ENCODE results near the gene PRDM16. TPM values are rescaled to one million over a fixed set of nuclear protein-coding genes. Genes with fewer than 3 reads are reported as not detected.
"Not testable (repeated sequence)": the region's sequence is repeated elsewhere in the genome, so short reads cannot be mapped to it uniquely, and the experiment has no call there.

Gene PRDM16
- total RNA-seq, 1 donor from 2014 or later, result 0.13 TPM

DNA sequence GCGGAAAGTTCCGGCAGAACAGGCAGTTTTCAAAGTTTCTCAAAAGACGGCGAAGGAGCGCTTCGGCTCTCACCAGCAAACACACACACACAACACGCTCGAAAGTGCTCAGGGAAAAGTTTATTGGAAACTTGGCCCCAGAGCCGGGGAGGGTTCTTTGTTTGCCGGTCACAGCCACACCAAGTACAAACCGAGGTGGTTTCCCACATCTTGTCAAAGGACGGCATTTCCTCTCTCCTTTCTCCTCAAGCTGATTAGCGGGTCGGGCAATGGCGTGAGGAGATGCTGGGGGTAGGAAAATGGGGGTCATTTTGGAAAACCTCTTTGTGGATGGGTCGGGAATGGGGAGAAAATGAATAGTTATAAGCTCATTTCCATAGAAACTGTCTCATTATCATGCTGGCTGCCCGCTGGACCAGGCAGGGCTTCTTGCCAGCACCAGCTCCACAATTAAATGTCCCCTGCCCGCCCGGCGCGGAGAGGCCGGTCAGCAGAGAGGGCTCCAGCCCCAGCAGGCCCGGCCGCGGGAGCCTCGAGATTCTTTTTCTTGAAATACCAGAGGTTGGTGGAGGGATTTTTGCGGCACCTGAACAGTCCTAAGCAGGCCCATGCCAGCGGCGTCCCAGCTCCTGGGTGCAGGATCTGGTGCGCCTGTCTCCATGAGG, 92.3 kb downstream of the PRDM16 start:
- DNase-seq (ENCODE audit: low read depth, low spot score), result no peak

- no peak for DNase-seq (ENCODE audit: low read depth, low spot score)
Measured at GRCh38 chr1:3162322-3162882, 93.4 kb downstream of the PRDM16 start.

GRCh38 chr1:3163356-3163755, 94.4 kb downstream of the PRDM16 start:
- no peak for DNase-seq (ENCODE audit: low read depth, low spot score)

GRCh38 chr1:3164671-3165070, 95.7 kb downstream of the PRDM16 start:
- DNase-seq (ENCODE audit: low read depth, low spot score), result no peak

DNA sequence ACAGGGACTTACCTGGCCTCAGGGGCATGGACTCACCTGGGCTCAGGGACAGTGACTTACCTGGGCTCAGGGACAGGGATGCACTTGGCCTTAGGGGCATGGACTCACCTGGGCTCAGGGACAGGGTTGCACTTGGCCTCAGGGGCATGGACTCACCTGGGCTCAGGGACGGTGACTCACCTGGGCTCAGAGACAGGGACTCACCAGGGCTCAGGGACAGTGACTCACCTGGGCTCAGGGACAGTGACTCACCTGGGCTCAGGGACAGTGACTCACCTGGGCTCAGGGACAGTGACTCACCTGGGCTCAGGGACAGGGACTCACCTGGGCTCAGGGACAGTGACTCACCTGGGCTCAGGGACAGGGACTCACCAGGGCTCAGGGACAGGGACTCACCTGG, 96.2 kb downstream of the PRDM16 start:
- not testable (repeated sequence) for DNase-seq (ENCODE audit: low read depth, low spot score)

- DNase-seq (ENCODE audit: low read depth, low spot score), result no peak
Measured at GRCh38 chr1:3166206-3166918, 97.4 kb downstream of the PRDM16 start.

DNA sequence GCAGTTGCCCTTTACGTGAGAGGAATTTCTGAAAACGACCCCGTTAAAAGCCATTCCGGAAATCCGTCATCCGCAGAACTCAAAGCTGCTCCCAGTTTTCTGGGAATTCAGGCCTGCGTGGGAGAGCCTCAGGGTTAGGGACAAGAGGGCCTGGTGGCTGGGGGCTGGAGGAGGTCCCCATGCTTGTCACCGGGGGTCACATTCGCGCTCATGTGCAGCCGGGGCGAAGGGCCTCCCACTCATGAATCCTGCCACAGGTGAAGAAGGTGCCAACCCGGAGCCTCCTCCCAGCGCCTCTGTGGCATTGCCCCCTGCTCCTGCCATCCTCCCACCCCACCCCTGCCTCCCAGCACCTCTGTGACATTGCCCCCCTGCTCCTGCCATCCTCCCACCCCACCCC, 98.3 kb downstream of the PRDM16 start:
- DNase-seq (ENCODE audit: low read depth, low spot score), result no peak

- DNase-seq (ENCODE audit: low read depth, low spot score), result no peak
Measured at GRCh38 chr1:3168678-3169077, 99.7 kb downstream of the PRDM16 start.

DNA sequence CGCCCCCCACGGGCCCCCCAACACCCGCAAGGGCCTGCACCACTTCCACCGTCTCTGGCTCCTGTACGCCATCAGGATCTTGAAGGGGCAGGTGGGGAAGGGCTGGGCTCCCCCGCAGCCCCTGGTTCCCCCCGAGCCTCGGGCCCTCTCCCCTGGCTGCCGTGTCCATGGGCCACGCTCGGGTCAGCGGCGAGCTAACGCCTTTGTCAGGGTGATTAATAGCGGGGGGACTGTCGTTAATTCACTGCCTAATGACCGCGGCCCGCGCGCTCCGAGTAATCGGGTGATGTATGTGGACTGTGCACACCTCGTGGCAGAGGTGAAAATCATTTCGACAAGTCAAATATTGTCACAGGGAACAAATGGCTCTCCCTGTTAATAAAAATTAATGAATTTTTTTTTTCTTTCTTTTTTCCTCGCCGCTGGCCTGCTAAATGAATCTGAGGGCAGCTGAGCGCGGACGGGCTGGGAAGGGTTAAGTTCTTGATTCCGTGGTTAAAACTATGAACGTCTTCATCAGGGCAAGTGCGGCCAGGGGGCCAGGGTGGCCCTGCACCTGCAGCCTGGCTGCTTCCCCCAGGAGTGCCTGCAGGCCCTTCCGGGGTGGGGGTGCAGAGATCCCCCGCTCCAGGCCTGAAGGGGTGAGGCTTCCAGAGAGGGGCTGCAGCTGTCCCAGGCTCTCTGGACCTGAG, 100.8 kb downstream of the PRDM16 start:
- DNase-seq (ENCODE audit: low read depth, low spot score), result no peak

GRCh38 chr1:3170561-3171453, 101.8 kb downstream of the PRDM16 start:
- no peak for DNase-seq (ENCODE audit: low read depth, low spot score)

GRCh38 chr1:3171761-3172160, 102.8 kb downstream of the PRDM16 start:
- DNase-seq (ENCODE audit: low read depth, low spot score), result no peak

GRCh38 chr1:3172431-3173380, 103.7 kb downstream of the PRDM16 start:
- no peak for DNase-seq (ENCODE audit: low read depth, low spot score)

DNA sequence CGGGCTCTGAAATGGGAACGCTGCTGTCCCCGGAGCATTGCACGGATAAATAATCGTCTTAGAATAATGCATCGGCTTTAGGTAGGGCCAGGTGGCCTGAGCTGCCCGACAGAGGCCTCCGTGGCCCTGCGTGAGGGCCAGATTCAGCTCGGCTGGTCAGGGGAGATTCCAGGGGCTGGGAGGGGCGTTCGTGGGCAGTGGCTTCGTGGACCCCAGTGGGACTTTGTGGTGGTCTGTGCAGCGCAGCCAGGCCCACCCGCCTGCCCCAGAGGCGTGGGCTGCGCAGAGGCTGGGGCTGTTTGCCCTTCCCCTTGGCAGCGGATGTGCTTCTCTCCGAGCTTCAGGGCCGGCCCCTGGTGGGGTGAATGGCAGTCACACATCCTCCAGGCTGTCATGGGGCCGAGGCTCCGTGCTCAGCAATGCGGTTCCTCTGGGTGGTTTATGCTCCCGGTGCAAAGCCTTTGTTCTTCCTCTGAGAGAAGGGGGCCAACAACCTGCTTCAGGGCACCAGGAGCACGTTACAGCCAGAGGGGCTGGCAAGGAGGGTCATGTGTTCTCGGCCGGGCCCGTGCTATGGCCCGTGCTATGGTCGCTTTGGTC, 104.5 kb downstream of the PRDM16 start:
- DNase-seq (ENCODE audit: low read depth, low spot score), result no peak

GRCh38 chr1:3174487-3175247, 105.7 kb downstream of the PRDM16 start:
- DNase-seq (ENCODE audit: low read depth, low spot score), result no peak

- DNase-seq (ENCODE audit: low read depth, low spot score), result no peak
Measured at GRCh38 chr1:3175486-3175885, 106.5 kb downstream of the PRDM16 start.

DNA sequence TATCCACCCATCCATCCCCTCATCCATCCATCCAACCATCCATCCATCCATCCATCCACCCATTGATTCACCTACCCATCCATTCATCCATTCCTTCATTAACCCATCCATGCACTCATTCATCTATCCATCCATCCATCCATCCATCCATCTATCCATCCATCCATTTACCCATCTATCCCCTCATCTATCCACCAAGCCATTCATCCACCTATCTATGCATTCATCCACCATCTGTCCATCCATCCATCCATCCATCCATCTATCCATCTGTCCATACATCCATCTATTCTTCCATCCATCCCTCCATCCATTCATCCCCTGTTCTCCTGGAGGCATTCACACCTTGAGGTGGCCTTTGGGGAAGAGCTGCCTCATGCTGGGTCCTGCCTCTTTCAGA, 107.0 kb downstream of the PRDM16 start:
- DNase-seq (ENCODE audit: low read depth, low spot score), result no peak

- no peak for DNase-seq (ENCODE audit: low read depth, low spot score)
Measured at GRCh38 chr1:3176820-3177219, 107.8 kb downstream of the PRDM16 start.

DNA sequence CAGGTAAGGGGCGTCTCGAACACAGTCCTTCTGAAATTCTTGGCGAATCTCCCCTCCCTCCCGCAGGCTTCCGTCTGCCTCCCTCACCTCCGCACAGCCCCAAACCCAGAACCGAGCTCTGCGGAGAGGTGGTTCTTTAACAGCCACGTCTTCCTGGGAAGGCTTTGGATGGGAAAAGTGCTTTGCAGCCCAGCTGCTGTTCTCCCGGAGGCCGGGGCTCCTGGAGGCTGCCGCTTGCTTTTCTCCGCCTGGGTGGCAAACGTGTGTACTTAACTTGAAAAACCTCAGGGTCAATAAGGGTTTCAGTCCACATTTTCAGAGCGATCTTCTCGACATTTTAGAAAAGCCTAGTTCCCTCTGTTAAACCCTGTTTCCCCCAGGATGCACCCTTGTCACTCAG, 109.3 kb downstream of the PRDM16 start:
- DNase-seq (ENCODE audit: low read depth, low spot score), result no peak

DNA sequence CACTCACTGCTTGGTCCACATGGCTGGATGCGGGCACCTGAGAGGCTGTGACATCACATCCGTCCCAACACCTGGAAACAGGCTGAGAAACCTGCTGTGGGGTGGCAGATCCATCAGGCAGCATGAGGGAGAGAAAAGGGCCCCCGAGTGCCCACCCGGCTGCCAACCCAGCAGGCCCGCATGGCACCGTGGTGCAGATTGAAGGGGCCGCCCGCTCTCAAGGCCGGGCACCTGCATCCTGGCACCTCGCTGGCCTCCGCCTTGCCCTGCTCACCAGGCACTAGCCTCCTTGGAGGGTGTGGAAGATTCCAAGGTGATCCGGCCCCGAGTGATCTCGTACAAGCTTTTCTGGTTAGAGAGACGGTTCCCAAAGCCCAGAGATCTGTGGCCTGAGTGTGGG, 110.5 kb downstream of the PRDM16 start:
- no peak for DNase-seq (ENCODE audit: low read depth, low spot score)
